Trophoblast cell (in vitro differentiated cells and primary cell): Measurements from ENCODE around the gene CSMD2.

Source experiments
- DNase-seq, 2 donors: peaks; one replicate each; pipeline ENCODE4 v3.0.0-alpha.2; 2016
- H2AFZ ChIP-seq: 2 replicates; pipeline ENCODE4 v1.6.1; 2013; ENCODE audit warnings: low read length, moderate library complexity, mild to moderate bottlenecking; ENCODE audit not compliant: insufficient read depth, poor library complexity
- H2AK5ac ChIP-seq: 2 replicates; pipeline ENCODE4 v1.6.1; 2013; ENCODE audit warnings: mild to moderate bottlenecking, low read length
- H2BK120ac ChIP-seq: 2 replicates; pipeline ENCODE4 v1.6.1; 2013; ENCODE audit warnings: low read length, mild to moderate bottlenecking, moderate library complexity; ENCODE audit not compliant: insufficient read depth, poor library complexity
- H2BK12ac ChIP-seq: 2 replicates; pipeline ENCODE4 v1.6.1; 2013; ENCODE audit warnings: mild to moderate bottlenecking, low read length, moderate library complexity
- H2BK5ac ChIP-seq: 2 replicates; pipeline ENCODE4 v1.6.1; 2013; ENCODE audit warnings: low read length, low read depth, moderate library complexity, mild to moderate bottlenecking; ENCODE audit not compliant: poor library complexity
- H3K14ac ChIP-seq: 2 replicates; pipeline ENCODE4 v1.6.1; 2013; ENCODE audit warnings: mild to moderate bottlenecking, low read length
- H3K18ac ChIP-seq: 2 replicates; pipeline ENCODE4 v1.6.1; 2013; ENCODE audit warnings: mild to moderate bottlenecking, low read length
- H3K23ac ChIP-seq: 2 replicates; pipeline ENCODE4 v1.6.1; 2013; ENCODE audit warnings: low read length
- H3K27ac ChIP-seq: 2 replicates; pipeline ENCODE4 v1.5.1; 2013; ENCODE audit warnings: low read depth, mild to moderate bottlenecking, inconsistent platforms, low read length, moderate library complexity
- H3K27me3 ChIP-seq: 2 replicates; pipeline ENCODE4 v1.6.1; 2013; ENCODE audit warnings: inconsistent platforms, mild to moderate bottlenecking, low read length, moderate library complexity; ENCODE audit not compliant: insufficient read depth
- H3K36me3 ChIP-seq, 2 experiments: 1 replicate in 1 of 2; 2 replicates in 1 of 2; pipeline ENCODE4 v1.6.1; 2013; ENCODE audit warnings: low read length in 2 of 2, mild to moderate bottlenecking in 2 of 2, moderate library complexity in 1 of 2; ENCODE audit not compliant: insufficient read depth in 2 of 2, control insufficient read depth in 1 of 2
- H3K4ac ChIP-seq: 2 replicates; pipeline ENCODE4 v1.6.1; 2013; ENCODE audit warnings: low read depth, mild to moderate bottlenecking, low read length, moderate library complexity
- H3K4me1 ChIP-seq, 2 experiments: 1 replicate in 1 of 2; 2 replicates in 1 of 2; pipeline ENCODE4 v1.6.1; 2013; ENCODE audit warnings: low read length in 2 of 2, mild to moderate bottlenecking in 2 of 2, moderate library complexity in 1 of 2; ENCODE audit not compliant: insufficient read depth in 2 of 2, control insufficient read depth in 1 of 2
- H3K4me2 ChIP-seq: 2 replicates; pipeline ENCODE4 v1.6.1; 2013; ENCODE audit warnings: inconsistent platforms, mild to moderate bottlenecking, low read length, moderate library complexity
- H3K4me3 ChIP-seq: 2 replicates; pipeline ENCODE4 v1.5.1; 2013; ENCODE audit warnings: mild to moderate bottlenecking, low read depth, low read length, inconsistent platforms
- H3K79me1 ChIP-seq: one replicate; pipeline ENCODE4 v1.6.1; 2013; ENCODE audit warnings: low read length
- H3K79me2 ChIP-seq: 2 replicates; pipeline ENCODE4 v1.6.1; 2013; ENCODE audit warnings: low read length, mild to moderate bottlenecking; ENCODE audit not compliant: control insufficient read depth, insufficient read depth, poor library complexity
- H3K9ac ChIP-seq: 2 replicates; pipeline ENCODE4 v1.6.1; 2013; ENCODE audit warnings: mild to moderate bottlenecking, low read length
- H3K9me3 ChIP-seq: 2 replicates; pipeline ENCODE4 v1.6.1; 2013; ENCODE audit warnings: low read depth, mild to moderate bottlenecking, control low read depth, inconsistent platforms, low read length; ENCODE audit not compliant: insufficient read depth
- H4K12ac ChIP-seq: 2 replicates; pipeline ENCODE4 v1.6.1; 2013; ENCODE audit warnings: low read depth, mild to moderate bottlenecking, low read length, moderate library complexity
- H4K8ac ChIP-seq: 2 replicates; pipeline ENCODE4 v1.6.1; 2013; ENCODE audit warnings: low read depth, mild to moderate bottlenecking, low read length, moderate library complexity
- H4K91ac ChIP-seq: one replicate; pipeline ENCODE4 v1.6.1; 2013; ENCODE audit warnings: low read depth, mild to moderate bottlenecking, low read length, moderate library complexity
- WGBS: extraction: QIAGEN DNeasy Blood & Tissue Kit; methylation state at CpG from one replicate; pipeline ENCODE4 v1.1.7; 2013; ENCODE audit warnings: missing lambda C conversion rate; ENCODE audit not compliant: insufficient read length, insufficient coverage; ENCODE audit errors: extremely low coverage; 5-methylcytosine and 5-hydroxymethylcytosine counted together

Gene CSMD2

DNA sequence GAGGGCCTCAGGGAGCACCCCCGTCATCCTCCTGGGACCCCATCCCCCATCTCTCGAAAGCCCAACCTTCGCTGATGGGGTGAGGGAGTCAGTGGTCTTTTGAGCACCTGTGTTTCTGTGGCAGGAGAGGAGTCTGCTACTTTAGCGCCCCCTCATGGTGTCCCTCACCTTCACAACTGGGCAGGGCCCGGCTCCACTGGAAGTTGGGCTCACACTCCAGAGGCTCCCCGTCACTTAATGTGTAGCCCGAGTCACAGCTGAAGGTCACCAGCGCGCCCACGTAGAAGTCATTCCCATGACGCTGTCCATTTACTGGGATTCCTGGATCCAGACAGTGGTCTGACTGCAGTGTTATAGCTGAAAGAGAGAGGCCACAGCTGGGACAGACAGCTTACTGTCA is 440.7 kb downstream of the CSMD2 start:
- no peak overlapping the region for H4K12ac ChIP-seq
- WGBS, result no CpG with 5 or more reads among the region's 11 CpGs

DNA sequence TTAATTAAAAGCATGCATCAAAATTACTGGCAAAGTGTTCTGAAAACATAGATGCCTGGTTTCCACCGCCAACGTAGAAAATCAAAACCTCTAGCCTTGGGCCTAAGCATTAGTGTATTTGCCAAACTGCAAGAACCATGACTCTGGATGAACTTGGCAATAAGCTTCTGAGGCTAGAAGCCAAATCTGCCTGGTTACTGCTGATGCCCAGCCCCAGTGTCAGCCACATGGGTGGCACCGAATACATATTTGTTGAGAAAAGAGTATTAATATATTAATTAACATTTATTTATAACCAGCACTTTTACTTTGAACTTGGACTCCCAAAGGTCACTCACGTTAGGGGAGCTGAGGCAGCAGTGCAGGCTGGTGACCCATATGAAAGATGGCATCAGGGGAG is 441.8 kb downstream of the CSMD2 start:
- H3K4me1 ChIP-seq, result no peaks in the 10 kb centered on the region
- no peak overlapping the region for H4K12ac ChIP-seq
- H2BK12ac ChIP-seq, result no peak overlapping the region
- H2BK5ac ChIP-seq, result no peak overlapping the region
- WGBS, result no CpG with 5 or more reads among the region's 4 CpGs
- H3K27ac ChIP-seq, result no peak overlapping the region
- no peak overlapping the region for H3K14ac ChIP-seq
- H3K36me3 ChIP-seq, result no peaks in the 10 kb centered on the region
- H2BK120ac ChIP-seq, result no peak overlapping the region
- no peaks in the 10 kb centered on the region for H3K79me1 ChIP-seq
- H3K4me2 ChIP-seq, result no peak overlapping the region
- H3K23ac ChIP-seq, result no peak overlapping the region
- H3K4ac ChIP-seq, result no peak overlapping the region
- no peaks in the 10 kb centered on the region for H3K79me2 ChIP-seq
- H2AK5ac ChIP-seq, result no peak overlapping the region
- H3K27me3 ChIP-seq, result no peaks in the 10 kb centered on the region
- H4K91ac ChIP-seq, result no peak overlapping the region
- H2AFZ ChIP-seq, result no peak overlapping the region
- H3K4me3 ChIP-seq, result no peak overlapping the region
- H4K8ac ChIP-seq, result no peak overlapping the region
- H3K9me3 ChIP-seq, result no peaks in the 10 kb centered on the region
- H3K18ac ChIP-seq, result no peak overlapping the region
- no peak for DNase-seq
- no peak overlapping the region for H3K9ac ChIP-seq

More for the DNA sequence above, 440.7 kb downstream of the CSMD2 start:
- Histone ChIP-seq H3K18ac (no peak overlapping the region), H3K79me2 (no peaks in the 10 kb centered on the region), H3K14ac (no peak overlapping the region), H3K27me3 (no peaks in the 10 kb centered on the region), H3K4me1 (no peaks in the 10 kb centered on the region), H4K8ac (no peak overlapping the region), H3K4me2 (no peak overlapping the region), H3K23ac (no peak overlapping the region), H2AK5ac (no peak overlapping the region), H2AFZ (no peak overlapping the region), H3K27ac (no peak overlapping the region), H3K36me3 (no peaks in the 10 kb centered on the region), H3K9ac (no peak overlapping the region), H3K79me1 (no peaks in the 10 kb centered on the region), H3K4me3 (no peak overlapping the region), H2BK120ac (no peak overlapping the region), H3K9me3 (no peaks in the 10 kb centered on the region), H2BK12ac (no peak overlapping the region), H4K91ac (no peak overlapping the region), H3K4ac (no peak overlapping the region), H2BK5ac (no peak overlapping the region)
- DNase-seq, result no peak

DNA sequence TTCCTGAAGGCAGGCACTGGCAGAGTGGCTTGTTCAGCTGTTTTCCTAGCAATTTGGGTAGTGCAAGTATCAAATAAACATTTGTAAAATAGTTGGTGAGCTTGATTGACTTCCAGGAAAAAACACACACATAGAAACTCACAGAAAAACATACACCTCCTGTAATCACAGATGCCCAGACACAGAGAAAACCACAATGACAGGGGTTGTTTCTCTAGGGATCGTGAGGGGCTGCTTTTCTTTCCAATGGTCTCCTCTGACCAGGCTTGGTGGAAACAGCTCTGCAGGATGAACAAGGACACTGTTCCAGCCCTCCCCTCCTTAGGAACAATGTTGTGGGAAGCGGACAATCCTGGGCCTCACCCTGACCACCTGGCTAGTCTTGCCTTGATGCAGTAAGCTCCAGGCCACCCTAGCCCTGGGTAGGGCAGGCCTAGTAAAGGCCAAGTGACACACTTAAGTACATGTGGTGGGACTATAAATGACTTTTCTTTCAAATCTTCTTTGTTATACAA is 443.7 kb downstream of the CSMD2 start:
- WGBS, result no CpG with 5 or more reads among the region's 2 CpGs
- H3K4ac ChIP-seq, result no peak overlapping the region
- H3K14ac ChIP-seq, result no peak overlapping the region
- no peak overlapping the region for H4K8ac ChIP-seq
- H3K4me2 ChIP-seq, result no peak overlapping the region
- no peak for DNase-seq
- H2AFZ ChIP-seq, result no peak overlapping the region
- H2AK5ac ChIP-seq, result no peak overlapping the region
- no peak overlapping the region for H3K9ac ChIP-seq
- no peak overlapping the region for H2BK12ac ChIP-seq
- no peaks in the 10 kb centered on the region for H3K79me2 ChIP-seq
- H4K12ac ChIP-seq, result no peak overlapping the region
- H3K18ac ChIP-seq, result no peak overlapping the region
- no peak overlapping the region for H4K91ac ChIP-seq
- no peak overlapping the region for H3K23ac ChIP-seq
- H2BK5ac ChIP-seq, result no peak overlapping the region
- no peak overlapping the region for H3K27ac ChIP-seq
- H2BK120ac ChIP-seq, result no peak overlapping the region
- H3K4me1 ChIP-seq, result no peaks in the 10 kb centered on the region
- no peaks in the 10 kb centered on the region for H3K9me3 ChIP-seq
- H3K27me3 ChIP-seq, result no peaks in the 10 kb centered on the region
- no peaks in the 10 kb centered on the region for H3K79me1 ChIP-seq
- H3K4me3 ChIP-seq, result no peak overlapping the region
- H3K36me3 ChIP-seq, result no peaks in the 10 kb centered on the region

DNA sequence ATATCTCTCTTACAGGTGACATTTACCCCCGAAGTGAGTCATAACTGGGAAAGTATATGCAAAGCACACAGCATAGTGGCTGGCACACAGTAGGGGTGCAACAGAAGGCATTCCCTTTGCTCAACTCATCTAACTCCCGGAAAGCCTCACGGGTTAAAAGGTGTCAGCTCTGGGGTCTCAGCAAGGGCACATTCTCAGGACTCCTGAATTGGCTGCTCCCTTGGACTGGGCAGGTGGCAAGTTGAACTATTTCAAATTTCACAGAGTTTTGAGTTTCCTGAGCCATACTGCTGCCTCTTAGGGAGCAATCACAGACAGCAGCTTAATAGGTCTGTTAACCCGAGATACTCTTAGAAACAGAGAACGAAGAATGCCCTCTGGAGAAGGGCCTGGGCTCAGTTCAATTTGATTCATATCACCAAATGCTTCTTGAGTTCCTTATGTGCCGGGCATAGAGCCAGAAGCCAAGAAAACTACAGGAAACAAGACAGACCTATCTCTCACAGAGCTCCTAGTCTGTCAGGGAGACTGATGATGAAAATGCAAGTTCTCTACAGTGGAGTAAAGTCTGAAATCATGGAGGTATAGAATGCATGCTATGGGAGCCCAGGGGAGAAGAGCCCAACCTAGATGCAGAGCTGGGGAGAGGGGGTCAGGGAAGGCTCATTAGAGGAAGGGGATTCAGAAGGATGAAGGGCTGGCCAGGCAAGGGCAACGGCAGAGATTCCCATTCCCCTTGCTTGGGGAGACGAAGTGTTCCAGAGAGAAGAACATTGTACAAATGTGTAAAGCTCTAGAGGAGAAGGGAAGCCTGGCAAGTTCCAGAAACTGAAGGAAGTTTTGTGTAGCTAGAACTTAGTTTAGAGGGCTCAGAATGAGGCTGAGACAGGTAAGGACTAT is 445.0 kb downstream of the CSMD2 start:
- Histone ChIP-seq H2BK12ac (no peak overlapping the region), H3K36me3 (no peaks in the 10 kb centered on the region), H2AFZ (no peak overlapping the region), H3K9ac (no peak overlapping the region), H3K4ac (no peak overlapping the region), H2AK5ac (no peak overlapping the region), H3K27me3 (no peaks in the 10 kb centered on the region), H4K8ac (no peak overlapping the region), H3K14ac (no peak overlapping the region), H2BK120ac (no peak overlapping the region), H3K4me2 (no peak overlapping the region), H3K18ac (no peak overlapping the region), H4K12ac (no peak overlapping the region), H2BK5ac (no peak overlapping the region), H3K23ac (no peak overlapping the region), H3K79me1 (no peaks in the 10 kb centered on the region), H3K4me1 (no peaks in the 10 kb centered on the region), H3K9me3 (no peaks in the 10 kb centered on the region), H3K79me2 (no peaks in the 10 kb centered on the region), H3K27ac (no peak overlapping the region), H4K91ac (no peak overlapping the region), H3K4me3 (no peak overlapping the region)
- DNase-seq, result no peak
- WGBS, result no CpG with 5 or more reads among the region's 8 CpGs
